G401.6 (cell line): ENCODE measurements around the gene ADISSP.
A peak's percentile ranks its signal among the peaks of the same experiment; 100 is the strongest.
"Not testable (repeated sequence)": the region's sequence is repeated elsewhere in the genome, so short reads cannot be mapped to it uniquely, and the experiment has no call there.

Experiments used
- FAIRE-seq: peaks from 2 replicates; lab custom pipeline; 2012; peaks lifted over from hg19 to GRCh38; lab: Jason Lieb, UNC

The ADISSP gene

DNA sequence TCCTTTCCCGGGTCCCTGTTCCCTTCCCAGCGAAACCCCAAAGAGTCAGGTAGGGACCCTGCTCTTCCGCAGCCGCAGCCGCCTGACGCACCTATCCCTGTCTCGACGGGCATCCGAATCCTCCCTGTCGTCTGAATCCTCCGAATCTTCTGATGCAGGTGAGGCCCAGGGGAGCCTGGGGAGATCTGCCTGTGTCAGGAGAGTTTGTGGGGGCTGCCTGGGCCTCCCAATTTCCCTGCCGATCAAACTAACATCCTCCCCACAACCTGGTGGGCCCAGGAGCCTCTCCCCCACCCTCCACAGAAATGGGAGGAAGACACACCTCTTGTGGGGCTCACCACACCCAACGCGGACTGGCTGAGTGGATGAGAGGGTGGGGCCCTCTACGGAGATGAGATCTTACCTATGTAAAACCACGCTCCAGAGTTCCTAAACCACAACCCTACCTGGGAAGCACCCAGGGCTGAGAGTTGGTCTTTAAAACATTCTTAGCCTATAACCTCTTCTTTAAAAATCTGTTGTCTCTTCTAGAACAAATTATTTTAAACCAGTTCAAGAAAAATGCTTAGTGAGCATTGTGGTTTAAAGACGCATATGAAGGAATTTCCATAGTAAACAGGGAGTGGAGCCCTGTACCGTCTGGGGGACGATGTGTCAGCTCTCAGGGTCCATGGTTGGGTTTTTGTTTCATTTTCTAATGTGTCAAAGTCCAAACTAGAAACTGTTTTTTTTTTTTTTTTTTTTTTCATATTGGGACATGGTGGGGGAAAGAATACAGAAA is 30.2 kb upstream of the ADISSP start:
- FAIRE-seq = no peak

DNA sequence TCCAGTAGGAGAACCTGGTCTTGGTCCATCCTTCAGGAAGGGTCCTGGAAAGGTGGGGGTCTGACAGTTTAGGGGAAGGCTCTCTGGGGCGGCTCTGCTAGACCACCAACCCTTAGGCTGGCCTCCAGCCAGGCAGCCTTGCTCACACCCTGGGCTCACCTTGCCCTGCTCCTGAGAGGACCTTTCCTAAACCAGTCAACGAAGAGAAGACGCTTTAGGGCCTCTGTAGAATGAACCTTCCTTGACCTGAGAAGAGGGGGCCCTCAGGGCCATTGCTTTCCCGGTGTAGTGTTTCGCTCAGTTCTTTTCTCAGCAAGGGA is 29.6 kb upstream of the ADISSP start:
- FAIRE-seq = no peak

DNA sequence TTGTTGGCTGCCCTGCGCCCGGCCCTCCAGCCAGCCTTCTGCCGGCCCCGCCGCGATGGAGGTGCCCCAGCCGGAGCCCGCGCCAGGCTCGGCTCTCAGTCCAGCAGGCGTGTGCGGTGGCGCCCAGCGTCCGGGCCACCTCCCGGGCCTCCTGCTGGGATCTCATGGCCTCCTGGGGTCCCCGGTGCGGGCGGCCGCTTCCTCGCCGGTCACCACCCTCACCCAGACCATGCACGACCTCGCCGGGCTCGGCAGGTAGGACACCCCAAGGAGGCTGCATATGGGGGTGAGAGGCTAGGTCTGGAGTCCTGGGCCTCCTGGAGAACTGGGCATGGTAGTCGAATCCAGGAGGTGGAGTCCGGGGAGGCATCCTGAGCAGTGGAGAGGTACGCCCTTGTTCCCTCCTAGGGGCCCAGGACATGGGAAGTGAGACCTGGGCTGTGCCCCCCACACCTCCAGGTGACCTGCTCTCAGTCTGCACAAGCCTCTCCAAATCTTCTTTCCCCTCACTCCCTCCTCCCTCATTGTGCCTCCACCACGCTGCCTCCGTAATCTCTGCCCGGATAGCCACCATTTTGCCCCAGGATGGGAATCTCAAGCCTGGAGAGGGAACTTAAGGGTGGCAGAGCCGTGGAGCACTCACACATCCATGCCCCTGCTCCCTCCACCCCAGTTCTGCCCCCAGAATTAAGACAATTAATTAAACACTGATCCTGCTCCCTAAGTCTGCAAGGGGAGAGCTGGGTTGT is 29.1 kb upstream of the ADISSP start:
- no peak for FAIRE-seq

DNA sequence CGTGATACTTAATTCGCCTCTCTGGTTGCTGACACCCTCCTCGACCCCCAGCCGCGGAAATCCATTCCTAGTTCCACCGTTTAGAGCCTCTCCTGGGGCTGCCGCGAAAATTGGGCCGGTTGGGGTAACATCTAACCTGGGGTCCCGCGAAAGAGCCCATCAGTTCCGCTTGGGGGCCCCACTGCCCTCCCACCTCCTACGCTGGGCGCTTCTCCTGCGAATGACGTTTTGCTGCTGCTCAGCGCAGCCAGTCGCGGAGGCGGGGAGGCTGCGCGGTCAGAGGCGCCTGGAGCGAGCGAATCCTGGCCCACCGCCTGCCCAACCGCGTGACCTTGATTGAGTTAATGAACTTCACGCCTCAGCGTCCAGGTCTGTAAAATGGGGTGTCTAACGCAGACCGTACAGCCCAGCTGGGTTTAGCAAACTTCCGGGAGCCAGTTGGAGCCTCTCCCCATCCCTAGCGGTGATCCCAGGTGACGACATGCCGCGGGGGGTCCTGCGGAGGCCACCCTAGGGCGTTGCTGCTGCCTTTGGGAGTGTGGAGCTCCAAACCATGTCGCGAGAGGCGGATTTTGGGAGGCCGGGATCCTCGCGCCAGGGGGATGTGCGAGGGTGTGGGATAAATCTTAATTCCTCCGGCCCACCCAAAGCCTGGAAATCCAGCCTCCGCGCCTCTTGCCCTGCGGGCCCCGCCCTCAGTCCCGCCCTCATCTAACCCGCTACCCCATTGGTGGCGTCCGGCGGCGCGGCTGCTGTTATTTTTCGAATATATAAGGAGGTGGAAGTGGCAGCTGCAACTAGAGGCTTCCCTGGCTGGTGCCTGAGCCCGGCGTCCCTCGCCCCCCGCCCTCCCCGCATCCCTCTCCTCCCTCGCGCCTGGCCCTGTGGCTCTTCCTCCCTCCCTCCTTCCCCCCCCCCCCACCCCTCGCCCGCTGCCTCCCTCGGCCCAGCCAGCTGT is 28.2 kb upstream of the ADISSP start, which contains the start of gene CDC25B:
CDC25B (plus strand) TSS at position 800 of the 958 bp plus-strand sequence. CDS start 222 bp downstream, outside the sequence.
- FAIRE-seq = no peak

DNA sequence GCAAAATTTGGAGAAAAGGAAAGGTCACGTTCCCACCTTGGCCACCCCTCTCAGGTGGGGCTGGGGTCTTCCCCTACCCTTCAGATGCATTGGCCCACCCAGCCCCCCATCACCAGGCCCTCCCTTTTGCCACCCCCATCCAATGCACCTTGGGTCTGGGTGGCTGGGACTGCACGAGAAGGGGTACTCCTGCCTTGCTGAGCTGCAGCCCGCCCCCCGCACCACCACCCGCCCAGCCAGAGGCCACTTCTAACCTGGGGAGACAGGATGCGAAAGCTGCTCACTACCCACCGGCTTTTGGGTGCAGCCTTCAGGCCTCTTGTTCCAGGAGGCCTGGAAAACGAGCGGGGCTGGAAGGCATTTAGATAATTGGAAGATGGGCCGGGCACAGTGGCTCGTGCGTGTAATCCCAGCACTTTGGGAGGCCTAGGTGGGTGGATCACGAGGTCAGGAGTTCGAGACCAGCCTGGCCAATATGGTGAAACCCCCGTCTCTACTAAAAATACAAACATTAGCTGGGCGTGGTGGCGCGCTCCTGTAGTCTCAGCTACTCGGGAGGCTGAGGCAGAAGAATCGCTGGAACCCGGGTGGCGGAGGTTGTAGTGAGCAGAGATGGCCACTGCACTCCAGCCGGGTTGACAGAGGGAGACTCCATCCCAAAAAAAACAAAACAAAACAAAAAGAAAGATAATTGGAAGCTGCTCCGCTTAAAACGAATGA is 27.3 kb upstream of the ADISSP start:
- FAIRE-seq = no peak

DNA sequence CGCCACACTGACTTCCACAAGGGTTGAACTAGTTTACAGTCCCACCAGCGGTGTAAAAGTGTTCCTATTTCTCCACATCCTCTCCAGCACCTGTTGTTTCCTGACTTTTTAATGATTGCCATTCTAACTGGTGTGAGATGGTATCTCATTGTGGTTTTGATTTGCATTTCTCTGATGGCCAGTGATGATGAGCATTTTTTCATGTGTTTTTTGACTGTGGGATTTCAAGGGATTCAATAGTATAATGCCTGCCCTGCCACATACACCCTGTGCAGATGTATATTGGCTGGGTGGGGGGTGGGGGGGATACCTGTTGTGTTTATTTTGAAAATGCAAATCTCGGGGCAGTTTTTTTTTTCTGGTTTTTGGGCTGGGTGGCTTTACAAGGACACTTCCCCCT is 26.6 kb upstream of the ADISSP start:
- FAIRE-seq = not testable (repeated sequence)

DNA sequence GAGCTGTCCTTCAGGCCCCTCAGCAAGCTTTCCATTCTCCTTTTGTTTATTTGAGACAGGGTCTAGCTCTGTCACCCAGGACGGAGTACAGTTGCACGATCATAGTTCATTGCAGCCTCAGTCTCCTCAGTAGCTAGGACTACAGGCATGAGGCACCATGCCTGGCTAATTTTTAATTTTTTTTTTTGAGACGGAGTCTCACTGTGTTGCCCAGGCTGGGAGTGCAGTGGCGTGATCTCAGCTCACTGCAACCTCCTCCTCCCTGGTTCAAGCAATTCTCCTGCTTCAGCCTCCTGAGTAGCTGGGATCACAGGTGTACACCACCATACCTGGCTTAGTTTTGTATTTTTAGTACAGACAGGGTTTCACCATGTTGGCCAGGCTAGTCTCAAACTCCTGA is 21.6 kb upstream of the ADISSP start:
- FAIRE-seq = not testable (repeated sequence)

DNA sequence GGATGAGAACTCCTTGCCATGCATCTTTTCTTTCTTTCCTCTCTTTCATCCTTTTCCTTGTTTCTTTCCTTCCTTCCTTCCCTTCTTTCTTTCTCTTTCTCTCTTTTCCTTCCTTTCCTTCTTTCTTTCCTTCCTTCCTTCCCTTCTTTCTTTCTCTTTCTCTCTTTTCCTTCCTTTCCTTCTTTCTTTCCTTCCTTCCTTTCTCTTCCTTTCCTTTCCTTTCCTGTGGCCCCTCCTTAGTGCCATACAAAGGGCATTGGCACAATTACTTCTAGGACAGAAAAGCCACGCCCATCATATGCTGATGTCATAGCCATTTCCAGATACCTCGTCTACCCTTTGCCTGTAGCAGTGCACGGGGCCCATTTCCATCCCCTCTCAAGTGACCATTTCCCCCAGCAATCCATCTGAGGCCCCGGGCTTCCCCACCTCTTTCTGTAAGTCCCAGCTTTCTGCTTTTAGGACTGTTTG is 21.2 kb upstream of the ADISSP start:
- FAIRE-seq = no peak

DNA sequence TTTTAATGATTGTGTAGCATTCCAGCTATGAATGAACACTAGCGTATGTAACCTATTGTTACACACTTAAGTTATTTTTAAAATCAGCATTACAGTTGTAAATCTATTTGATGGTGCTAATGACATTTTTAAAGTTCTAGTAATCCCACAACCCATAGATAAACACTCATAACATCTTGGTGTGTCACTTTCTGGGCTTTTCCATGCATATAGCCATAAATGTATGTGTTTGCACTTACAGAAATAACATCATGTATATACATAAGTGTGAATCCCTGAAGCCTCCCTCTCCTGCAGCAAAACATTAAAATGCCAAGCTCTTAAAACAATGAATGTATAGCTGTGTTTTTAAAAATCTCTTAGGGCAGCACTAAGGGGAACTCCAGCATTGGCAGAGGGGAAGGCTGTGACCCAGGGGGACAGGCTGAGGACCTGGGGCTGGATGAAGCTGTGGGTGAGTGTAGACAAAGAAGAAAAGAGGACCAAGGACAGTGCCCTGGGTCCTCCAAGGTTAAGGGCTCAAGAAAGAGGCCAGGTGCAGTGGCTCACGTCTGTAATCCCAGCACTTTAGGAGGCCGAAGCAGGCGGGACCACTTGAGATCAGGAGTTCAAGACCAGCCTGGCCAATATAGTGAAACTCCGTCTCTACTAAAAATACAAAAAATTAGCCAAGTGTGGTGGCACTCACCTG is 19.9 kb upstream of the ADISSP start:
- FAIRE-seq = no peak

DNA sequence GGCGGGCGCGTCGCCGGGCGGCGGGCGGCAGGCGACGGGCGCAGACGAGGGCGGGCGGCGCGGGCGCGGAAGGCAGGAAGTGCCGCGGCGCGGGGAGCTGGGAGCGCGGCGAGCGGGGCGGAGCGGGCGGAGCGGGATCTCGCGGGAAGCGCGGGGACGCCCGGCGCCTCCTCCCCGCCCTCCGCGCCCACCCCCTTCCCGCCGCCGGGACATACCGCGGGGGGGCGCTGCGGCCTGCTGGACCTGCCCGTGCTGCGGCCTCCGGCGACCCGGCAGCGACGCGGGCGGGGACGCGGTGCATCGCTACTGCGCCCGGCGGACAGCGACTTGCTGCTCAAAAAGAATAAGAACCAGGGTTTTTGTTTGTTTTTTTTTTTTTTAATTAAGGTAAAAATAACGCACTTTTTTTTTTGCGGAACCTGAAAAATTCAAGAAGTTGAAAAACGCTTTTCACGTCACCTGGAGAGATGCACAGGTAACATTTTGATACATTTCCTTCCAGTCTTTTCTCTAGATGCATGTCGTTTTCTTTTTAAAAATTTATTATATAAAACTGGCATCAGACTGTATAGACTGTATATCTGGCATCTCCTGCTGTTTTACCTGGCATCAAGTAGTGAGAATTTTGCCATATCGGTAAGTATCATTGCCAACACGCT is 19.2 kb upstream of the ADISSP start, which contains the start of gene CENPB:
CENPB (minus strand) TSS at position 76 of the 659 bp plus-strand sequence. CDS start 257 bp downstream, outside the sequence.
- FAIRE-seq = no peak

DNA sequence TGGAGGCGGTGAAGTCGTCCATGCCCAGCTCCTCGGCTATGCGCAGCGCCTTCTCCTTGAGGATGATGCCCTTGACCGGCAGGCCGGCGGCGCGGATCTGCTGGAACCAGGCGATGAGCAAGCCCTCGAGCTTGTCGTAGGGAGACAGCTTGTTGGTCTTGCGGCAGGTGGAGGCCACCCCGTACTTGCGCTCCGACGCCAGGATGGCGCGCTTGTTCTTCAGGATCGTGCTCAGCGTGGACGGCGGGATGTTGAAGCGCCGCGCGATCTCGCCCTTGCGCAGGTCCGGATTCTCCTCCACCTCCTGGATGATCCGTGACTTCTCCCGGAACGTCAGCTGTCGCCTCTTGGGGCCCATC is 18.6 kb upstream of the ADISSP start:
- FAIRE-seq = no peak

DNA sequence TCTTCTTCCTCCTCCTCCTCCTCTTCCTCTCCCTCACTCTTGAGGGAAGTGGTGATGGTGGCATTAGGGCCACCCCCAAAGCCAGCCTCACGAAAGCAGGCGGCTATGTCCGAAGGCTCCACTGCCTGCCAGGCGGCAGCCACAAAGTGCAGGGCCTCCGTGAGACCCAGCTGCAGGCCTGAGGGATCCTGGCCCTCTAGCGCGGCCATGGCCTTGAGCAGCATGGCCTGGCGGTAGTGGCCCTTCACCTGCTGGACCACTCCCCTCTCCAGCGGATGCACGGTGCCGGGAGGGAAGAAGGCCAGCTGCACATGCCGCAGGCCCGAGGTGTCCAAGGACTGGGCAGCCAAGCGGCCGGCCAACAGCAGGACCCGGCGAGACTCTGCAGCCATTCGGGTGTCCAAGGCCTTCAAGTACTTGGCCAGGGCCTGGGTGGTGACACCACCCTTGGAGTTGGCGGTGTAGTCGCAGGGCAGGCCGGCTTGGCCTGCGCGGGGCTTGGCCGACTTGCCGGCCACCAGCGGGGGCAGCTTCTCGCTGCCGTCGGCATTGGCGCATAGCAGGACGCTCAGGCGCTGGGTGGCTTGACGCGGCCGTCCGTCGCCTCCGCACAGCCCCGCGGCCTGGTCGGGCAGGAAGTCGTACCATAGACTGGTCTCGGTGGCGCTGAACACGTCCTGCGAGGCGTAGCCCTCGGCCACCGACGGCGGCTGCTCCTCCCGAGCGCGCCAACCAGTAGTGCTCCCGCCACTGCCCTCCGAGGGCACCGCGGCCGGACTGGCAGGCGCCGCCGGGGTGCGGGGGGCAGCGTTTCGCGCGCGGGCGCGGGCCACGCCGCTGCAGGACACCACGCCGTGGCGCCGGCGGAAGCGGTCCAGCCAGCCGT is 17.9 kb upstream of the ADISSP start:
- no peak for FAIRE-seq

DNA sequence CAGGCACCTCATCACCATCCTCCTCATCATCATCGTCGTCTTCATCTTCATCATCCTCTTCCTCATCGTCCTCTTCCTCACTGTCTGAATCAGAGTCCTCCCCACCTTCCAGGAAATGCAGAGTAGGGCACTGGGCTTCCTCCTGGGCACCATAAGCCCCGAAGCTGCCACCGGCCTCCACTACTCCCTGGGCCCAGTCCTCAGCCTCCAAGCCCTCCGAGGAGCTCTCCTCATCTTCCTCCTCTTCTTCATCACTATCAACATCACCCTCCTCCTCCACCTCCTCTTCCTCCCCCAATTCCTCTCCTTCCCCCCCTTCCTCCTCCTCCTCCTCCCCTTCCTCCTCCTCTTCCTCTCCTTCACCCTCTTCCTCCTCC is 17.3 kb upstream of the ADISSP start:
- no peak for FAIRE-seq

DNA sequence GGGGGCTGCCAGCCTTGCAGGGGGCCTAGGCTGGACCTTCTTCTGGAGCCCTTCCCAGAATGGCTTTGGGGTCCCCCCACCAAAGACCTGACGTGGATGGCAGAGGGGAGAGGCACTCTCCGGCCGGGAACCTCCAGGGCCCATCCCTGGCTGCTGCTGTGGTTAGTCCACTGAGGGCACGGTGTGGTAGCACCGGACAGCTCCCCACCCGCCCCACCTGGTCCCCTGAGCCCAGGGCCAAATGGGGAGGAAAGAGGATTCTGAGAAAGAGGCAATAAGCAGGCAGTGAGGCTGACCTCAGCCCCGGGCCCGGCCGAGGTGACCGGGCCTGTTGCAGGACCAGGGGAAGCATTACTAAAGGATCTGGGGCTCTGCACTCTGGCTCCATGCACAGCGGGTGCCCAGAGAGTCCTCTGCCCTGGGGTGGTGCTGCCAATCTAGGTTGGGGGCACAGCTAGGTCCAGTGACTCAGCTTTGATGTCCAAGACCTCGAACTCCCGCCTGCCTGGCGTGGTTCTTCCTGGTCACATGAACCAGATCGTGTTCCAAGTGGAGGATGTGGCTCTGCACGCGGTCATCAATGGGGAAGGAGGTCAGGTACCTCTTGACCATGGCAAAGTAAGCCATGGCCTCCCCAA is 16.8 kb upstream of the ADISSP start:
- no peak for FAIRE-seq

DNA sequence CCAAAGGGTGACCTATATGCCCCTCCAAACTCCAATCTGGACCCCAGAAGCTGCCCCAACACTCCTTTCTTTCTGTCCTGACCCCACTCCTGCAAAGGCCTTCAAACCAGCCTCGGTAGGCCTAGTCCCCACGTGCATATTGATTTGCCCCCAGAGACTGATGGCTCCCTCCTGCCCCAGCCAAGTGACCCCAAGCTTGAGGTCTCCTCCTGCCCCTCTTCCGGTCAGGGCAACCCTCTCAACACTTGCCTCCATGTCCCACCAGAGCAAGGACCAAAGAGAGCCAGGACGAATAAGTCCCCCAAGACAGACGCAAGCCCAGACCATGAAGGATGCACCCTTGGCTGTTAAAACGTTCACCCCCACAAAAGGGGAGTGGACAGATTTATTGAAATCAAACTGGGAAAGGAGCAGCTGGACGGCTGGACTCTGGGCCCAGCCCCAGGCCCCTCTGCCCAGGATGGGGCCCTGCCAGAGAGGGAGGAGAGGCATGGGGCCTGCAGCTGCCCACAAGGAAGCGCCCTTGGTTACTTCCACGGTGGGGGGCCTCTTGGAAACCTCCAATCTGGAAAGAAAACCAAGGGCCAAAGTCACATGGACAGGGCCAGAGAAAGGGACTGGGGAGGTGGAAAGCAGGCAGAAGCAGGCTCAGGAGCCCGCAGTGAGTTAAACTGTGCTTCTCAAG is 16.1 kb upstream of the ADISSP start:
- no peak for FAIRE-seq

DNA sequence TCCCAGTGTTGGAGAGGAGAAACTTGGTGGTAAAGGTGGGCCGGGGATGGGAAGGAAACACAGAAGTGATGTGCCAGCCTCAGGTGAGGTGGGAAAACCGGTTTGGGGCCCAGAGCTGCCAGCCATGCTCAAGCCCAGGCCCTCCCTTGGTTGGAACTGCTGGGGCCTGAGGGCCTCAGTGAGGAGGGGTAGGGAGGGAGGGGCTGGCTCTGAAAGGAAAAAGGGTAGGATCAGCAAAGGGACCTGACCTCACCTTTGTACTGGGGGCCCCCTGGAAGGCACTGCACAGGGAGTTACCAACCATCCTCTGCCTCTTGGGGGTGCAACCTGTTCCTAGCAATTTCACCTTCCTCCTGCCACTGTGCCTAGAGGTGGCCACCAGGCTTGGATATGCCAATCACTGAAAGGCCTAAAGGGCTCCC is 15.5 kb upstream of the ADISSP start:
- FAIRE-seq = no peak

DNA sequence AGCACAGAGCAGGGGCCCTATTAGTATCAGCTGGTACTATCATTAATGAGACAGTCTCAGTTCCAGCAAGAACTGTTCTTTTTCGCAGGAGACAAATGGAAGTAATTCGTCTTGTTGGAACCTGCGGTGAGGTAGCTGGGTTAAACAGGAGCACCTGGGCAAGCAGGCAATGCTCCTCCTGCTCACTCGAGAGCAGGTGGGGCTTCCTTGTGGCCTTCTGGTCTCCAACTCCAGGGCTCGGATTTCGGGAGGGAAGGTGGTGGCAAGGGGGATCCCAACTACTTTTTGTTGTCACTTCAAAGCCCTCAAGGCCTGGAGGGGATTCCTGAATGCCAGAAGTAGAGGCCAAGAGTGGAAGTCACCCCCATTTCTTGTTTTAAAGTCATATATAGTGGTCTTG is 15.0 kb upstream of the ADISSP start:
- no peak for FAIRE-seq

DNA sequence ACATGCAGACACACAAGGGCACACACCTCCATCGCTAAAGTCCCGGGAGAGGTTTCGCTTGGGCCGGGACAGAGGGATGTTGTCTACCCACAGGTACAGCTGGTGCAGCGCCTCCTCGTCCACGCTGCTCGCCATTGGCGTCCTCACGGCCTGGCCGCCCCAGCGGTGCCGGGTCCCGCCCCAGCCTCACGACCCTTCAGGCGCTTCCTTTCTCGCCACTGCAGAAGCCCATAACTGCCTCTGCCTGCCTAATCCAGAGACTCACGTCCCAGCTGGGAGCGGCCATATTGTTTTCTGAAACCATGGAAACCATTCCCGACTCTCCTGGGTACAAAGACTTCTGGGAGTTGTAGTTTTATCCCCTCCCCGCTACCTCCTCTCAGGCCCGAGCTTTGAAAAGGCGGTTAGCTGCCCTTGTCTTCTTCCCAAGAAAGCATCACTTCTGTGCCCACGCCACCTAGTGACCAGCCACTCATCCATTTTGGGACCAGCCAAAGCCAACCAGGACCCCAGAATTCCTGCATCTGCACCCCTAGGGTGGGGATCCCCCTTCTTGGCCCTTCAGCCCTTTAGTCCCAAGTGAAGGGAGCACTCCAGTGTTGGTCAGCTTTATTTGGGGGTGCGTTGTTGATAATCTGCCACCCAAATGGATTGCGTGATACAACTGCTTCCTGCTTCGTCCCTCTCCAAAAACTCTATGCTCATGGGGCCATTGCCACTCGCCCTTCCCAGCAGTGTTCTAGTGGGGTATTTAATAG is 13.8 kb upstream of the ADISSP start, which contains the start of gene SPEF1:
SPEF1 (minus strand) TSS at position 296 of the 758 bp plus-strand sequence; CDS start at position 135, 161 bp downstream.
- peak; percentile 99 for FAIRE-seq
